Neutrophil (primary cell): ENCODE results near the gene LAMC3.

Source experiments
- H3K27ac ChIP-seq: fragments of 200-600 bp; sonication (generic); 2 replicates; pipeline ENCODE4 v1.5.1; 2016; ENCODE audit warnings: mild to moderate bottlenecking, moderate library complexity
- H3K27me3 ChIP-seq: fragments of 200-600 bp; sonication (generic); 2 replicates; pipeline ENCODE4 v1.6.0; 2016; ENCODE audit warnings: mild to moderate bottlenecking
- H3K36me3 ChIP-seq: fragments of 200-600 bp; sonication (generic); 2 replicates; pipeline ENCODE4 v1.5.1; 2017
- H3K4me1 ChIP-seq, 2 experiments: fragments of 200-600 bp in 1 of 2; sonication (generic) in 1 of 2; 1 replicate in 1 of 2; 2 replicates in 1 of 2; pipeline versions ENCODE4 v1.5.1 to v1.6.1; 2013 to 2016; ENCODE audit warnings: low read depth in 1 of 2, low read length in 1 of 2, mild to moderate bottlenecking in 1 of 2, moderate library complexity in 1 of 2; ENCODE audit not compliant: control insufficient read depth in 1 of 2, insufficient read depth in 1 of 2
- H3K4me3 ChIP-seq, 2 experiments: fragments of 200-600 bp in 1 of 2; sonication (generic) in 1 of 2; 1 replicate in 1 of 2; 2 replicates in 1 of 2; pipeline ENCODE4 v1.5.1; 2013 to 2016; ENCODE audit warnings: low read depth in 1 of 2, low read length in 1 of 2, mild to moderate bottlenecking in 1 of 2, moderate library complexity in 1 of 2
- H3K9me3 ChIP-seq: fragments of 200-600 bp; sonication (generic); 2 replicates; pipeline ENCODE4 v1.5.1; 2016
- CTCF ChIP-seq: fragments of 200-600 bp; sonication (generic); IDR thresholded peaks from 2 replicates; pipeline ENCODE4 v1.5.1; 2016; ENCODE audit warnings: antibody characterized with exemption

Gene LAMC3

GRCh38 chr9:130980526-130980925 lies 28.4 kb upstream of the LAMC3 start:
- H3K36me3 ChIP-seq: no peaks in the 10 kb centered on the region
- peaks cover 7% of the 10 kb centered on the region for H3K27me3 ChIP-seq
- H3K9me3 ChIP-seq: no peaks in the 10 kb centered on the region
- H3K4me1 ChIP-seq: no peaks in the 10 kb centered on the region
- H3K27ac ChIP-seq: no peak overlapping the region
- no peak overlapping the region for H3K4me3 ChIP-seq
- TF ChIP-seq CTCF: no peak

- Histone ChIP-seq H3K27me3 (peaks cover 7% of the 10 kb centered on the region), H3K27ac (no peak overlapping the region), H3K4me1 (no peaks in the 10 kb centered on the region), H3K4me3 (no peak overlapping the region), H3K9me3 (no peaks in the 10 kb centered on the region), H3K36me3 (no peaks in the 10 kb centered on the region)
- no peak for TF ChIP-seq CTCF
Observed at GRCh38 chr9:130981002-130981755, 27.8 kb upstream of the LAMC3 start.

GRCh38 chr9:130981756-130982137 lies 27.2 kb upstream of the LAMC3 start:
- Histone ChIP-seq H3K9me3 (no peaks in the 10 kb centered on the region), H3K4me3 (no peak overlapping the region), H3K36me3 (no peaks in the 10 kb centered on the region), H3K27ac (no peak overlapping the region), H3K4me1 (no peaks in the 10 kb centered on the region), H3K27me3 (peaks cover 7% of the 10 kb centered on the region)
- no peak for TF ChIP-seq CTCF

GRCh38 chr9:130982636-130983358 lies 26.2 kb upstream of the LAMC3 start:
- Histone ChIP-seq H3K9me3 (no peaks in the 10 kb centered on the region), H3K4me3 (no peak overlapping the region), H3K27me3 (peaks cover 7% of the 10 kb centered on the region), H3K27ac (no peak overlapping the region), H3K4me1 (no peaks in the 10 kb centered on the region), H3K36me3 (no peaks in the 10 kb centered on the region)
- no peak for TF ChIP-seq CTCF

- Histone ChIP-seq H3K36me3 (no peaks in the 10 kb centered on the region), H3K27ac (no peak overlapping the region), H3K4me3 (no peak overlapping the region), H3K9me3 (no peaks in the 10 kb centered on the region), H3K4me1 (no peaks in the 10 kb centered on the region), H3K27me3 (peaks cover 7% of the 10 kb centered on the region)
- TF ChIP-seq CTCF: no peak
Observed at GRCh38 chr9:130983359-130983670, 25.7 kb upstream of the LAMC3 start.
